Vagina (tissue), 2 donors: ENCODE data around the gene NT5DC4.

Source experiments
- POLR2A ChIP-seq, 2 donors: fragments of 450-650 bp; IDR thresholded peaks; one replicate each; pipeline ENCODE4 v1.6.1; 2017; ENCODE audit warnings: antibody characterized with exemption in 2 of 2, mild to moderate bottlenecking in 2 of 2, moderate library complexity in 2 of 2
- POLR2AphosphoS5 ChIP-seq, 2 donors: sonication (generic); formaldehyde crosslinking; IDR thresholded peaks; one replicate each; pipeline ENCODE4 v1.9.0; 2017; ENCODE audit warnings: antibody characterized with exemption in 2 of 2, mild to moderate bottlenecking in 2 of 2, low read depth in 1 of 2; ENCODE audit not compliant: insufficient read depth in 1 of 2
- TF ChIP-seq, protein P1 (sequence below), 3 experiments: fragments of 450-650 bp in 2 of 3; fragments of 200-600 bp in 1 of 3; sonication (generic) in 1 of 3; IDR thresholded peaks; one replicate each; pipeline ENCODE4 v1.5.1; 2017 to 2019; ENCODE audit warnings: antibody characterized with exemption in 3 of 3, mild to moderate bottlenecking in 2 of 3, moderate library complexity in 2 of 3

DNA sequence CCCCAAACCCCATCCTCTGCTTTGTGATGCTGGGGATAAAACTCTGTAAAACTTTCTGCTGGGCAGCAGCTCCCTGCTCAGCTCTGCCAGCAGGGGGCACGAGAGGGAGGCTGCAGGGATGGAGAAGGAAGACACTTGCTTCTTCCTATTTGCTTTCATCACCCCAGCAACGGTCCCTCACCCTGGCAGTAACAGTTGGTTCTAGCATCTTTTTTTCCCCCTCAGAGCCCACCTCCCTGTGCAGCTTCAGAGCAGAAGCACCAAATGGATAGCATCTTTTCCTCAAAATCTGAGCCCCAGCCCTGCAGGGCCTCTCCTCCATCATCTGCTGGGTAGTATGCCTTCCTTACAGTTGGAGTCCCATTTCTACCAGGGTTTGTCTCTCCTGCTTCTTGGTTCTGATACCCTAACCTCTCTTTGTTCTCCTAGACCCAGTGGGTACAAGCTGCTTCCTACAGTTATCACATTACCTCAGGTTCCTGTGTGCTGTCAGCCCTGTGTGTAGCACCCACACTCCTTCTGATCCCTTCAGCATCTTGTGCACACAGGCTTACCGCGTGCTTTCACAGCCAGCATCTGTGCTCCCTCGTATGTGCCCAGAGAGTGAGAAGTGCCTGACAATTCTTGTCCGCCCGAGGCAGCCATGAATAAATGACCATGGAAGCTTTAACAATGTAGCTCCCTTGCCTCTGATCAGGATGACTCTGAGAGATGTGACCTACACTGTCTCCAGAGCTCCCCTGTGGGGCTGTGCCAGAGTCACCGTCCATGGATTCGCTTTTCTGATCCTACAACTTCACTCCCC, 29.1 kb downstream of the NT5DC4 start:
- TF ChIP-seq, protein P1, sequence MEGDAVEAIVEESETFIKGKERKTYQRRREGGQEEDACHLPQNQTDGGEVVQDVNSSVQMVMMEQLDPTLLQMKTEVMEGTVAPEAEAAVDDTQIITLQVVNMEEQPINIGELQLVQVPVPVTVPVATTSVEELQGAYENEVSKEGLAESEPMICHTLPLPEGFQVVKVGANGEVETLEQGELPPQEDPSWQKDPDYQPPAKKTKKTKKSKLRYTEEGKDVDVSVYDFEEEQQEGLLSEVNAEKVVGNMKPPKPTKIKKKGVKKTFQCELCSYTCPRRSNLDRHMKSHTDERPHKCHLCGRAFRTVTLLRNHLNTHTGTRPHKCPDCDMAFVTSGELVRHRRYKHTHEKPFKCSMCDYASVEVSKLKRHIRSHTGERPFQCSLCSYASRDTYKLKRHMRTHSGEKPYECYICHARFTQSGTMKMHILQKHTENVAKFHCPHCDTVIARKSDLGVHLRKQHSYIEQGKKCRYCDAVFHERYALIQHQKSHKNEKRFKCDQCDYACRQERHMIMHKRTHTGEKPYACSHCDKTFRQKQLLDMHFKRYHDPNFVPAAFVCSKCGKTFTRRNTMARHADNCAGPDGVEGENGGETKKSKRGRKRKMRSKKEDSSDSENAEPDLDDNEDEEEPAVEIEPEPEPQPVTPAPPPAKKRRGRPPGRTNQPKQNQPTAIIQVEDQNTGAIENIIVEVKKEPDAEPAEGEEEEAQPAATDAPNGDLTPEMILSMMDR (IDR thresholded peaks at IDR 0.05) = peak; percentile 72 to 83 (median 77)
- TF ChIP-seq POLR2AphosphoS5 (IDR thresholded peaks at IDR 0.05; ENCODE audit: insufficient read depth in 1 of 2, low read depth in 1 of 2) (peak in 1 of 2 donors; percentile 15), POLR2A (IDR thresholded peaks at IDR 0.05) (no peak)
